ENCODE data around the gene DNASE1L3.

GRCh38 chr3:58148049-58148448 is 62.7 kb downstream of the DNASE1L3 start:
- TF ChIP-seq EZH2 (IDR thresholded peaks at IDR 0.05; ENCODE audit: low read length, unreplicated experiment) (no peak), CTCF (conservative IDR thresholded peaks at IDR 0.05; ENCODE audit: low read depth, low read length) (no peak)

Data from PC-3 (cell line).